Lower leg skin (tissue), 4 donors: Measurements from ENCODE around the gene CES2. TPM values are rescaled to one million over a fixed set of nuclear protein-coding genes. Genes with fewer than 3 reads are reported as not detected.
"Not testable (repeated sequence)": the region's sequence is repeated elsewhere in the genome, so short reads cannot be mapped to it uniquely, and the experiment has no call there.

ENCODE experiments used
- DNase-seq, 2 donors: peaks; one replicate each; pipeline ENCODE4 v3.0.0-alpha.2; 2019; ENCODE audit warnings: low spot score in 2 of 2
- H3K4me3 ChIP-seq: fragments of 200-600 bp; sonication (generic); 2 replicates; pipeline ENCODE4 v1.5.1; 2017; ENCODE audit warnings: mild to moderate bottlenecking, low read depth; ENCODE audit not compliant: poor library complexity, severe bottlenecking
- POLR2A ChIP-seq, 2 donors: fragments of 450-650 bp; IDR thresholded peaks; one replicate each; pipeline ENCODE4 v1.6.1; 2016 to 2017; ENCODE audit warnings: antibody characterized with exemption in 2 of 2, mild to moderate bottlenecking in 1 of 2, moderate library complexity in 1 of 2
- WGBS, 2 donors: methylation state at CpG; one replicate each; pipeline ENCODE4 v1.1.5; 2018; 5-methylcytosine and 5-hydroxymethylcytosine counted together
- intact Hi-C: fragments of 100-400 bp; cut with DNase I; formaldehyde crosslinking; loops from one replicate; pipeline ENCODE4 v1.15.0; 2023; ENCODE audit warnings: low total_unique reads
- total RNA-seq, 4 donors: library from RNA; depleted of rRNA; stranded (reverse); fragments of >200 nt; gene quantifications; one replicate each; pipeline ENCODE4 v1.1.0, GENCODE V29; 2016
- TF ChIP-seq, protein P1 (sequence below), 3 donors: fragments of 450-650 bp; IDR thresholded peaks; one replicate each; pipeline ENCODE4 v1.5.1; 2016; ENCODE audit warnings: antibody characterized with exemption in 3 of 3, mild to moderate bottlenecking in 3 of 3, moderate library complexity in 2 of 3

Gene CES2
- total RNA-seq, 4 donors from 2014 or later, result 37.4 to 90.2 (median 50.2) TPM

DNA sequence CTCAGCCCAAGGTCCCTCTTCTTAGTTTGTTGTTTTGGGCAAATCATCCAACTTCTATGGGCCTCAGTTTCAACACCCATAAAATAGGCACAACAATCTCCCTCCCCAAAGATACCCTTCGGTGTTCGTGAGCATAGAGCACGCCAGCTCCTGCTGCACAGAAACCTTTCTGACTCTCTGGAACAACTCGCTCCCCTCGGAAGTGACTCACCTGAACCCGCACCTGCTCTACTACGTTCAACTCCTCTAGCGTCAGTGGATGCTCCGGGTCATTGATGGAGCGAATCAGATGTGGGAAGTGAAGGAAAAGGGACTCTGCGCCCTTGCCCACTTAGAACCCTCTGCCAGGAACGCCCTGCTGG, 1.6 kb upstream of the CES2 start:
- intact Hi-C loops, result no loop called here
- peak overlapping the region; percentile 85 for H3K4me3 ChIP-seq
- no peak for TF ChIP-seq POLR2A (IDR thresholded peaks at IDR 0.05)
- TF ChIP-seq, protein P1, sequence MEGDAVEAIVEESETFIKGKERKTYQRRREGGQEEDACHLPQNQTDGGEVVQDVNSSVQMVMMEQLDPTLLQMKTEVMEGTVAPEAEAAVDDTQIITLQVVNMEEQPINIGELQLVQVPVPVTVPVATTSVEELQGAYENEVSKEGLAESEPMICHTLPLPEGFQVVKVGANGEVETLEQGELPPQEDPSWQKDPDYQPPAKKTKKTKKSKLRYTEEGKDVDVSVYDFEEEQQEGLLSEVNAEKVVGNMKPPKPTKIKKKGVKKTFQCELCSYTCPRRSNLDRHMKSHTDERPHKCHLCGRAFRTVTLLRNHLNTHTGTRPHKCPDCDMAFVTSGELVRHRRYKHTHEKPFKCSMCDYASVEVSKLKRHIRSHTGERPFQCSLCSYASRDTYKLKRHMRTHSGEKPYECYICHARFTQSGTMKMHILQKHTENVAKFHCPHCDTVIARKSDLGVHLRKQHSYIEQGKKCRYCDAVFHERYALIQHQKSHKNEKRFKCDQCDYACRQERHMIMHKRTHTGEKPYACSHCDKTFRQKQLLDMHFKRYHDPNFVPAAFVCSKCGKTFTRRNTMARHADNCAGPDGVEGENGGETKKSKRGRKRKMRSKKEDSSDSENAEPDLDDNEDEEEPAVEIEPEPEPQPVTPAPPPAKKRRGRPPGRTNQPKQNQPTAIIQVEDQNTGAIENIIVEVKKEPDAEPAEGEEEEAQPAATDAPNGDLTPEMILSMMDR (IDR thresholded peaks at IDR 0.05), result no peak
- WGBS, 2 donors, result 1 to 2% methylated on average over 12 of the region's 12 CpGs
- no peak for DNase-seq

DNA sequence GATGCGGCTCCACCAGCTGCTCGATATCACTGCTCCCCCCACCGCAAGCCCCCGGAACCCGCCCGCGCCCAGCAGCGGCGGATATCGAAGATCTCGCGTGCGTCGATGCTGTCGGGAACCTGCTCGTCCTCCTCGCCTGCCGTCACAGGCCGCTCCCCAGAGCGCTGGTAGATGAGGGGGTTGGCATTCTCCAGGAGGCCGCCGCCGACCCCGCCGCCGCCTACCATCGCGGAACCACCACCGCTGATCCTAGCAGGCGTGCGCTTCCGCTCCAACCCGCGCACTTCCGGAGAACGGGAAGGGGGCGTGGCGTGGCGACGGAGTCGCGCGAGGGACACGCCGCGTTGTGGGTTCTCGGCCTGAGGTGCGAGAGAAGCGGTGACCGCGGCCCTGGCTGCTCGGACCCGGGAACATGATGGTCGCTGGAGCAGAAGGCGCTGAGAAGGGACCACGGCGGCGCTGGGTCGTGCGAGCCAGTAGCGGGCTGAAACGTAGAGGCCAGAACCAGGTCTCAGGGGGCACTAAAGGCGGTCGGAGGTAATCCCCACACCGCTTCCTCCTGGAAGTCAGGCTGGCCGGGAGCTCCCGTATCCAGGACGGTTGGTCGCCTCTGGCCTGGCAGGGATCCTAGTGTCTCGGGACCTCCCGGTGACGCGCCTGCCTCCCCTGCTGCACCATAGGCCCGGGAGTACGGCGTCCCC, 1.0 kb upstream of the CES2 start, which contains the start of gene CIAO2B:
CIAO2B (minus strand) TSS at position 265 of the 701 bp plus-strand sequence; CDS start at position 227, 38 bp downstream.
- intact Hi-C loops, result no loop called here
- WGBS, 2 donors, result 0 to 1% methylated on average over 19 to 59 of the region's 76 CpGs
- H3K4me3 ChIP-seq, result peak within 1 kb of the TSS; percentile 85
- TF ChIP-seq, protein P1 (IDR thresholded peaks at IDR 0.05), result no peak
- TF ChIP-seq POLR2A (IDR thresholded peaks at IDR 0.05), result peak in 1 of 2 donors; percentile 42
- DNase-seq, result peak; percentile 85 to 98

DNA sequence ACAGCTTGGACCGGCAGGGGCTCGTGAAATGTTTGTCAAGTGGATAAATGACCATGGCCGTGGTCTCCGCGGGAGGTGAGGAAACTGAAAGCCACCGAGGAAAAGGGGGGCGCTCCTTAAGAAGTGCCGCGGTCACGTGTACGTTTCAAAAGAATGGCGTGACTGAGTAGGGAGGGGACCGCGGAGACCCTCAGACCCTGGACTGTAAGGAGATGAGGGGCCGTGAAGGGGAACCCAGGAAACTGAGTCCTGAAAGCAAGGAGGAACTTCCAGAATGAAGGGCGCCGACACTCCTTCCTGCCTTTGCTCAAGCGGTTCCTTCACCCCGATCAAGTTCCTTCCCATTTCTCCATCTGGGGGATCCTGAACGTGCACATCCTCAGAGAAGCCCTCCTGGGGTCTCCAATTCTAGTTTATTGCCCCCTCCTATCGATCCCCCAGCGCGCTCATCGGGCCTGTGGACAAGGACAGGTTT, 440 bp upstream of the CES2 start:
- WGBS, 2 donors, result 2% methylated on average over 24 of the region's 24 CpGs
- peak overlapping the region; percentile 85 for H3K4me3 ChIP-seq
- DNase-seq, intact Hi-C loops: not testable (repeated sequence)

DNA sequence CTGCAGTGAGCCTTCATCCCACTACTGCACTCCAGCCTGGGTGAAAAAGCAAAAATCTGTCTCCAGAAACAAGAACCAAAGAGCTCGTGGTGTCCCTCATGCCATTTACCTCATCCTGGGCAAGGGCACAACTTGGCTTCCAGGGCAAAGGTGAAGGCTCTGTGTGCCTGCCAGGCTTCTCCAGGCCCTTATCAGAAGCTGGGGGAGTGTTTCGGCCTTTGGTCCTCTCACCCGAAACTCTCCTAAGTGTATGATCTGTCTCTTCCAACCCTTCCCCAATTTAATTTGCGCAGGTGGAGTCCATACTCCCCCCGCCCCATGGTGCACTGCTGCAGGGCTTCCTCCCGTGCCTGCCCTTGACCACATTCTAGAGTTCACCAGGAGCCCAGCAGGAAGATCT, 1.1 kb downstream of the CES2 start:
- TF ChIP-seq POLR2A (IDR thresholded peaks at IDR 0.05), result no peak
- TF ChIP-seq, protein P1 (IDR thresholded peaks at IDR 0.05), result no peak
- intact Hi-C loops, result no loop called here
- WGBS, 2 donors, result 74 to 78% methylated on average over 6 of the region's 6 CpGs
- DNase-seq, result no peak
- H3K4me3 ChIP-seq, result no peak overlapping the region

DNA sequence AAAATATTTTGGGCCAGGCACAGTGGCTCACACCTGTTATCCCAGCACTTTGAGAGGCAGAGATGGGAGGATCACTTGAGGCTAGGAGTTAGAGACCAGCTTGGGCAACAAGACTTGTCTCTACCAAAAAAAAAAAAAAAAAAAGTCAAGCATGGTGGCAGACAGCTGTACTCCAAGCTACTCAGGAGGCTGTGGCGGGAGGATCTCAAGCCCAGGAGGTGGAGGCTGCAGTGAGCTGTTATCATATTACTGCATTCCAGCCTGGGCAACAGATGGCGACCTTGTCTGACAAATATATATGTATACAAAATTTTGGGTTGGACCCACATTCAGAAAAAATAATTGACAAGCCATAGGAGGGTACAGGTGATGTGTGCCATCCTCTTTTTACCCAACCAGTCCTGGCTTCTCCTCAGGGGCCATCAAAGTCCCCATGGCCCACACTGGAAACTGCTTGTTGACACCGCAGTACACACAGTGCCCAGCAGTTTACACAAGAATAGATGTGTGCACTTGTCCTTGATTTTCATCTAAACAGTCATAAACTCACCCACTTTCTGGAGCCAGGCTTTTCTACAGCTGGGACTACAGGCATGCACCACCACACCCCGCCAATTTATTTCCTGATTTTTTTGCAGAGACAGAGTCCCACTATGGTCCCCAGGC, 1.7 kb downstream of the CES2 start:
- intact Hi-C loops, result no loop called here
- TF ChIP-seq POLR2A (IDR thresholded peaks at IDR 0.05), result no peak
- TF ChIP-seq, protein P1 (IDR thresholded peaks at IDR 0.05), result no peak
- H3K4me3 ChIP-seq, result no peak overlapping the region
- 88 to 93% methylated on average over 4 of the region's 4 CpGs for WGBS, 2 donors
- DNase-seq, result no peak

DNA sequence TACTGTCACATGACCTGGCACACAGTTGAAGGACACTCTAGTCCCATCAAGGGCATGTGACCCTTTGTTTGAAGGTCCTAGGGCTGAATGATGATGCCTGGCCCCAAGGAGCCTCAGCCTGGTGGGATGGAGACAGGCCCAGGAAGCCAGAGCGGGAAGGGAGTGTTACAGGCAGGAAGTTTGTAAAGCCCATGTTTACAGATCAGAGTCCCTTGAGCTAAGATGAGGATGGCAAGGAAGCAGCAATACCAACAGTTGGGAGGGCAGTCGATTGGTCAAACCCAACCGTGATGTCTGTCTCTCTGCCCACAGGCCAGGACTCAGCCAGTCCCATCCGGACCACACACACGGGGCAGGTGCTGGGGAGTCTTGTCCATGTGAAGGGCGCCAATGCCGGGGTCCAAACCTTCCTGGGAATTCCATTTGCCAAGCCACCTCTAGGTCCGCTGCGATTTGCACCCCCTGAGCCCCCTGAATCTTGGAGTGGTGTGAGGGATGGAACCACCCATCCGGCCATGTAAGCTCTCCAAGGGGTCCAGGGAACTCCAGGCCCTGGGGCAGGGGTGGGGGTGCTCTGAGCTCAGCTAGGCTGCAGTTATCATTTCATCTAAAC, 2.5 kb downstream of the CES2 start:
- no peak overlapping the region for H3K4me3 ChIP-seq
- intact Hi-C loops, result no loop called here
- TF ChIP-seq POLR2A (IDR thresholded peaks at IDR 0.05), result no peak
- TF ChIP-seq, protein P1 (IDR thresholded peaks at IDR 0.05), result no peak
- no peak for DNase-seq
- WGBS, 2 donors, result 88 to 95% methylated on average over 10 of the region's 10 CpGs
